ENCODE measurements around the gene NUMB.

NUMB gene

GRCh38 chr14:73264080-73264884 is 194.1 kb downstream of the NUMB start:
- CTCF ChIA-PET = interaction anchor here (0.5 kb wide), 1 partner anchor 35 kb away, joined by 3 read pairs; no protein-coding TSS in a partner anchor
- no peak for DNase-seq (ENCODE audit: low spot score)
- no peak for TF ChIP-seq CTCF (conservative IDR thresholded peaks at IDR 0.05; ENCODE audit: low read depth)
- H3K27ac ChIP-seq = no peak overlapping the region
- POLR2A ChIA-PET (ENCODE audit: low non-redundant PET) = no interaction called here

GRCh38 chr14:73263606-73264005 is 194.7 kb downstream of the NUMB start:
- no peak for TF ChIP-seq CTCF (conservative IDR thresholded peaks at IDR 0.05; ENCODE audit: low read depth)
- DNase-seq (ENCODE audit: low spot score) = no peak
- H3K27ac ChIP-seq = no peak overlapping the region
- POLR2A ChIA-PET (ENCODE audit: low non-redundant PET) = no interaction called here
- CTCF ChIA-PET = no interaction called here

- TF ChIP-seq CTCF (conservative IDR thresholded peaks at IDR 0.05; ENCODE audit: low read depth) = no peak
- H3K27ac ChIP-seq = no peak overlapping the region
- ChIA-PET POLR2A (ENCODE audit: low non-redundant PET) (no interaction called here), CTCF (interaction anchor here (0.6 kb wide), 1 partner anchor 217 kb away, joined by 4 read pairs; no protein-coding TSS in a partner anchor)
- no peak for DNase-seq (ENCODE audit: low spot score)
Observed at GRCh38 chr14:73262427-73263183, 195.7 kb downstream of the NUMB start.

GRCh38 chr14:73261520-73262426 is 196.6 kb downstream of the NUMB start:
- ChIA-PET POLR2A (ENCODE audit: low non-redundant PET) (no interaction called here), CTCF (interaction anchor here (0.7 kb wide), 1 partner anchor 42 kb away, joined by 5 read pairs; no protein-coding TSS in a partner anchor)
- DNase-seq (ENCODE audit: low spot score) = no peak
- no peak for TF ChIP-seq CTCF (conservative IDR thresholded peaks at IDR 0.05; ENCODE audit: low read depth)
- H3K27ac ChIP-seq = no peak overlapping the region

- no peak overlapping the region for H3K27ac ChIP-seq
- TF ChIP-seq CTCF (conservative IDR thresholded peaks at IDR 0.05; ENCODE audit: low read depth) = no peak
- POLR2A ChIA-PET (ENCODE audit: low non-redundant PET) = no interaction called here
- no peak for DNase-seq (ENCODE audit: low spot score)
- CTCF ChIA-PET = interaction anchor here (0.7 kb wide), 1 partner anchor 43 kb away, joined by 5 read pairs; no protein-coding TSS in a partner anchor
Observed at GRCh38 chr14:73261075-73261474, 197.3 kb downstream of the NUMB start.

- CTCF ChIA-PET = no interaction called here
- POLR2A ChIA-PET (ENCODE audit: low non-redundant PET) = no interaction called here
- no peak for DNase-seq (ENCODE audit: low spot score)
- no peak for TF ChIP-seq CTCF (conservative IDR thresholded peaks at IDR 0.05; ENCODE audit: low read depth)
- H3K27ac ChIP-seq = no peak overlapping the region
Observed at GRCh38 chr14:73260574-73260973, 197.8 kb downstream of the NUMB start.
